Tongue (tissue), 2 donors: ENCODE measurements around the gene NACA2. TPM values are rescaled to one million over a fixed set of nuclear protein-coding genes. Genes with fewer than 3 reads are reported as not detected.
"Not testable (repeated sequence)": the region's sequence is repeated elsewhere in the genome, so short reads cannot be mapped to it uniquely, and the experiment has no call there.

Experiments used
- DNase-seq: peaks from one replicate; pipeline ENCODE4 v3.0.0-alpha.2; 2015
- total RNA-seq: library from RNA; depleted of rRNA; stranded (reverse); fragments of >200 nt; gene quantifications from one replicate; pipeline ENCODE4 v1.2.3, GENCODE V29; 2014

NACA2 gene
- total RNA-seq, 1 donor from 2014 or later = not detected

DNA sequence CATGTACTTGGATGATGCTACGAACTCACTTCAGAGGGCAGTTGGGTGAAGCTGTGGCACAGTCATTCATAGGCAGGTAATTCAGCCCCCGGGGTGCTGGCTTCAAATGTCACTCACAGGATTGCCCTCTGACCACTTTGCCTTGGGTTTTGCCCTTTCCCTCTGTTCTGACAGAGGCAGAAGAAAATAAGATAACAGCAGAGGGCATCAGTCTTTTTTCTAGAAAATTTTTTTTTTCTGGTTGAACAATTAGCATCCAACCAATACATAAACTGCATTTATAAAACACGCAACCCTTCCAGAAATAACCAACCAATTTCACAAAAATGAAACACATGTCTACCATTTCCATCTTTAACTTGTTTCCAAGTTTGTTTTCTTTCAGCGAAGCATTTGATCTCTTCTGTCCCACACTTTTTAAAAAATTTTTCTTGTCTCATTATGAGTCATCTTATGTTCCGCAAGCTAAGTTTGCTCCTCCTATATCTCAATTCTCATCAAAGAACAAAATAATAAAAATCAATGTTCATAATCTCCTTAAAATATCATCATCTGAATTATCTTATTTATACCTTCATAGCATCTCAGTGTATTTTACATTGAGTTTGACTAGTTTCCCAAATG, 15.6 kb downstream of the NACA2 start:
- no peak for DNase-seq

GRCh38 chr17:61574542-61575351, 16.3 kb downstream of the NACA2 start:
- peak; percentile 77 for DNase-seq

DNA sequence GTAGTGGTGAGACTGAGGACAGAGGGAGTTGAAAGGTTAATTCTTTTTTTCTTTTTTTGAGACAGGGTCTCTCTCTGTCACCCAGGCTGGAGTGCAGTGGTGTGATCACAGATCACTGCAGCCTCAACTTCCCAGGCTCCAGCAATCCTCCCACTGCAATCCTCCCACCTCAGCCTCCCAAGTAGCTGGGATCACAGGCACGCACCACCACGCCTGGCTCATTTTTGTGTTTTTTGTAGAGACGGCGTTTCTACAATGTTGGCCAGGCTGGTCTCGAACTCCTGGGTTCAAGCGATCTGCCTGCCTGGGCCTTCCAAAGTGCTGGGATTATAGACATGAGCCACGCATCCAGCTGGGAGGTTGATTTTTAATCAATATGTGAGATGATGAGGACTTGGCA, 18.5 kb downstream of the NACA2 start:
- DNase-seq = not testable (repeated sequence)

DNA sequence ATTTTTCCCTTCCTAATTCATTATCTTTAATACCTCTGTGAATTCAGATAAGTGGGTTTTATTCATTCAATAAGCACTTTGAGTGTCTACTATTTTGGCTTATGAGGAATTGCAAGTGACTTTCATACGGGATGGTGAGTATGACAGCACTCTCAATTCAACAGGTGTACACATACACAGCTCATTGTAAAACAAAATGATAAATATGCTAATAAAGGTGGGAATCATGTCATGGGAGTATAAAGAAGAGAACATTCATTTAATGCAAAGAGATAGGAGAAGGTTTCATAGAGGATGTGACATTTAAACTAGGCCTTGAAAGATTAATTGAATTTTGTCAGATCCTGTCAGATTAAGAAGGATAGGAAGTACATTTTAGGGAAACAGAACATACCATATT, 19.4 kb downstream of the NACA2 start:
- no peak for DNase-seq

GRCh38 chr17:61570118-61570517, 20.9 kb downstream of the NACA2 start:
- DNase-seq = no peak

GRCh38 chr17:61569525-61569924, 21.5 kb downstream of the NACA2 start:
- not testable (repeated sequence) for DNase-seq

GRCh38 chr17:61568219-61569072, 22.6 kb downstream of the NACA2 start:
- DNase-seq = peak; percentile 51

DNA sequence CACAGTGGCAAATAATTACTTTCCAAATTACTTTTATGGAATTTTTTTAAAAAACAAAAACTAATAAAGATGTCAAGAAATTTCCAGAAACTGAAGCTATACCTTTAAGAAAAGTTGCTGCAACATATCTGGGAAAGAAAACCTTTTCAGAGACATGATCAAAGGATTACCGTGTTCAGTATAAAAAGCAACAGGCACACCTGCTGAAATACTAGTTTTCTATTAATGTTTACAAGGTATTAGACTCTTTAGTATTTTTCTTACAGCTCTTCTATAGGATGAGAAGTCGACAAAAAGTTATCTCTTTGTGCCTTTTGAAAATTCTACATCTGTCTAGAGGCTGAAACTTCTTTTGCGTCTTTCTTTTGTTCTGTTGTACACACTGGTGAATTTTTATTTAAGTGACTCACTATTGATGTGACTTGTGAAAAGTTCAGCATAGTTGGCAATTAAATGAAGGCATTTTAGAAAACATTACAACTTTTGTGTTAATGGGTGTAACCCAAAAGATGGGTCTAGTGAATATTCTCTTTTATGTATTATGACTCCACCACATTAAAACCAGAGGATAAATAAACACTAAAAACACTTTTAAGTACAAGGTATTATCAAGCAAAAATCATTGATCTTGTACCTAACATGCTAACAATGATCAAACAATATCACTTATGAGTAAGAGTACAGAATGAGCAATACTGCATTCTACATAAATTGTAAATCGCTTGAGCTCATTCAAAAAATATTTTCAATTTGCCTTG, 23.8 kb downstream of the NACA2 start:
- no peak for DNase-seq

GRCh38 chr17:61566448-61566847, 24.6 kb downstream of the NACA2 start:
- not testable (repeated sequence) for DNase-seq

- DNase-seq = not testable (repeated sequence)
Observed at GRCh38 chr17:61565850-61566249, 25.2 kb downstream of the NACA2 start.

GRCh38 chr17:61565213-61565612, 25.8 kb downstream of the NACA2 start:
- no peak for DNase-seq

DNA sequence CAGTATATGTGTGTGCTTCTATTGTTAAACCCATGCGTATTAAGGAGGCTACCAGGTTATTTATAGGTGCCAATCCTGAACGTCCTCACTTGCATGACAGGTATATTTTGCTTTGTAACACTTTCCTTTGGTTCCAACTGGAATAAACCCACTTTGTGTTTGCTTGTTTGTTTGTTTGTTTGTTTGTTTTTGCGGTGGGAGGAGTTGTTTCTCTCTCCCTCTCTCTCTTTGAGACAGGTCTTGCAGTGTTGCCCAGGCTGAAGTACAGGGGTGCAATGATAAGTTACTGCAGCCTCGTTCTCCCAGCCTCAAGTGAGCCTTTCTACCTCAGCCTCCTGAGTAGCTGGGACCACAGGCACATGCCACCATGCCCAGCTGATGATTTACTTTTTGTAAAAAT, 28.7 kb downstream of the NACA2 start:
- no peak for DNase-seq

- no peak for DNase-seq
Observed at GRCh38 chr17:61561354-61561753, 29.7 kb downstream of the NACA2 start.

- DNase-seq = no peak
Observed at GRCh38 chr17:61560071-61560470, 30.9 kb downstream of the NACA2 start.

- no peak for DNase-seq
Observed at GRCh38 chr17:61556224-61557188, 34.5 kb downstream of the NACA2 start.

- no peak for DNase-seq
Observed at GRCh38 chr17:61555127-61555566, 35.9 kb downstream of the NACA2 start.

GRCh38 chr17:61554209-61554608, 36.8 kb downstream of the NACA2 start:
- no peak for DNase-seq

DNA sequence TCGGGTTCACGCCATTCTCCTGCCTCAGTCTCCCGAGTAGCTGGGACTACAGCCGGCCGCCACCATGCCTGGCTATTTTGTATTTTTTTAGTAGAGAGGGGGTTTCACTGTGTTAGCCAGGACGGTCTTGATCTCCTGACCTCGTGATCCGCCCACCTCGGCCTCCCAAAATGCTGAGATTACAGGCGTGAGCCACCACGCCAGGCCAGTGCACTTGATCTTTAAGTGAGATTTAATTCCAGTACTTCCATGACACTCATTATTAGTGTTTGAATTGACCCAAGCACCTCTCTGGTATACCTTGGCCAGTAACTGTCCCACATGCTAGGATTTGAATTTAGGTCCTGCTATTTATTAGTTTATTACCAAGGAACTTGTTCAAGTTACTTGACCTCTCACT, 38.5 kb downstream of the NACA2 start:
- not testable (repeated sequence) for DNase-seq

DNA sequence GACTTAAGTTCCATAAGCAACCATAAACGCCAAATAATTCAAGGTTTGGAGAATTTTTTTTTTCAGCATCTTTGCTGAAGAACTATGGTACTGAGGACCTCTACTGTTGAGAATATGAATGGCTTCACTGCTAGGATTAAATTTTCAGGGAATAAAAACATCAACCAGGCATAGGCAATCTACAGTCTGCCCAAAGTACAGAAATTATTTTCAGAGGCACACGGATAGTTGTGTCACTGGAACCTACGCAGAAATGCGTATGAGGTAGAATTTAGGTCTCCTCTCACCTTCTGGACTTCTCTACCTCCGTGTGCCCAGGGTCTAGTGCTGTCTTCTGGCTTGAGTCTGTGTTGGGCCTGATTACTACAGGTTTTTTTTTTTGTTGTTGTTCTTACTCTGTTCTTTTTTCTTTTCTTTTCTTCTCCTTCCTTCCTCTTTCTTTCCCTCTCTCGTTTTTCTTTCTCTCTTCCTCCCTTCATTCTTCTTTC, 39.7 kb downstream of the NACA2 start:
- DNase-seq = peak; percentile 77

DNA sequence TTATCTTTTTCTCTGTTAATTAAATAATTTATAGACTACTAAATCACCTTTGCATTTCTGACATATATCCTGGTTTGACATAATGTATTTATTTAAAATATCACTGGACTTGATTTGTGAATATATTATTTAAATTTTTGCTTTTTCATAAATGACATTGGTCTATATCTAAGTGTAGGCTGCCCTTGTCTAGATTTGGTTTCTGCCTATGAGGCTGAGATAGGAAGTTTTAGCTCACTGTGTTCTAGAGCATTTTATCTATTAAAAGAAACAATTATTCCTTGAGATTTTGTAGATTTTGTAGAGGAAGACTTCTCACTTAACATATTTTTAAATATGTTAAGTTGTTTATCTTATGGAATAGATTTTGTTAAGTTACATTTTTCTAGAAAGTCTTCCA, 43.9 kb downstream of the NACA2 start:
- DNase-seq = no peak
